Panc1 (cell line): Measurements from ENCODE around the gene ACTG1. TPM values are rescaled to one million over a fixed set of nuclear protein-coding genes. Genes with fewer than 3 reads are reported as not detected.
A peak's percentile ranks its signal among the peaks of the same experiment; 100 is the strongest.

Experiments used
- ATAC-seq: fragments of 200-7000 bp; cut with Tn5 transposase; 2 replicates; pipeline ENCODE4 v1.9.1; 2020; ENCODE audit warnings: mild to moderate bottlenecking, moderate library complexity
- BruUV-seq: library from RNA; stranded (reverse); fragments of 400-500 nt; replicated peaks from 2 replicates; lab custom pipeline; 2021; lab: Mats Ljungman, UMichigan
- CTCF ChIA-PET: fragments of 300-600 bp; sonication (Branson Sonifier 250); formaldehyde crosslinking; loops from one replicate; lab custom pipeline; 2022; ENCODE audit warnings: antibody characterized with exemption; lab: Charles Lee
- POLR2A ChIA-PET: fragments of 300-600 bp; sonication (Branson Sonifier 250); formaldehyde crosslinking; loops from one replicate; lab custom pipeline; 2022; ENCODE audit warnings: antibody characterized with exemption; lab: Charles Lee
- DNase-seq: peaks from one replicate; pipeline ENCODE4 v3.0.0-alpha.2; 2010; ENCODE audit warnings: low read depth, low spot score
- H3K27ac ChIP-seq: 2 replicates; pipeline ENCODE4 v1.5.1; 2011; ENCODE audit warnings: mild to moderate bottlenecking, low read length, inconsistent platforms
- H3K27me3 ChIP-seq: fragments of 200-500 bp; sonication (Bioruptor generic); 2 replicates; pipeline ENCODE4 v1.6.0; 2014; ENCODE audit warnings: low read length, inconsistent platforms; ENCODE audit not compliant: control insufficient read depth, insufficient read depth
- H3K36me3 ChIP-seq: fragments of 200-500 bp; sonication (Bioruptor generic); 2 replicates; pipeline ENCODE4 v1.5.1; 2014; ENCODE audit warnings: inconsistent platforms, mild to moderate bottlenecking, low read length, moderate library complexity; ENCODE audit not compliant: control insufficient read depth, insufficient read depth
- H3K4me1 ChIP-seq: 2 replicates; pipeline ENCODE4 v1.5.1; 2011; ENCODE audit warnings: inconsistent platforms, mild to moderate bottlenecking, low read length, moderate library complexity; ENCODE audit not compliant: control insufficient read depth, insufficient read depth
- H3K4me3 ChIP-seq, 2 experiments: 2 replicates each; pipeline ENCODE4 v1.5.1; 2011 to 2012; ENCODE audit warnings: low read depth in 2 of 2, low read length in 2 of 2, mild to moderate bottlenecking in 2 of 2, inconsistent platforms in 1 of 2, moderate library complexity in 1 of 2
- H3K9me3 ChIP-seq: fragments of 200-500 bp; sonication (Bioruptor generic); 2 replicates; pipeline ENCODE4 v1.5.1; 2014; ENCODE audit warnings: low read depth, mild to moderate bottlenecking, inconsistent platforms, low read length, moderate library complexity; ENCODE audit not compliant: control insufficient read depth, insufficient read depth
- POLR2AphosphoS5 ChIP-seq: IDR thresholded peaks from 2 replicates; pipeline ENCODE4 v1.6.1; 2012; ENCODE audit warnings: mild to moderate bottlenecking, low read depth, low read length, moderate library complexity
- SIN3A ChIP-seq: IDR thresholded peaks from 2 replicates; pipeline ENCODE4 v1.6.1; 2012; ENCODE audit warnings: low read depth, mild to moderate bottlenecking, low read length, moderate library complexity, borderline replicate concordance; ENCODE audit not compliant: insufficient read depth
- TCF7L2 ChIP-seq: IDR thresholded peaks from 2 replicates; pipeline ENCODE4 v1.6.1; 2011; ENCODE audit warnings: mild to moderate bottlenecking, low read depth, low read length, inconsistent platforms
- in situ Hi-C: cut with HindIII; loops from 2 replicates; pipeline ENCODE4 v1.10.0; 2016; ENCODE audit warnings: low sequenced_read_pairs, low pct_unique_long_range_greater_than_20kb
- intact Hi-C: fragments of 100-400 bp; cut with micrococcal nuclease; formaldehyde crosslinking; loops from one replicate; pipeline ENCODE4 v1.10.0; 2022; ENCODE audit not compliant: unreplicated experiment
- total RNA-seq: library from RNA; stranded (reverse); gene quantifications from one replicate; pipeline ENCODE4 v1.2.1, GENCODE V29; 2021; ENCODE audit not compliant: unreplicated experiment
- TF ChIP-seq, protein P1 (sequence below), 2 experiments: IDR thresholded peaks; 2 replicates each; pipeline ENCODE4 v1.6.1; 2011 to 2012; ENCODE audit warnings: low read depth in 2 of 2, control low read depth in 1 of 2, low read length in 1 of 2, mild to moderate bottlenecking in 1 of 2, moderate library complexity in 1 of 2; ENCODE audit not compliant: insufficient read depth in 1 of 2
- TF ChIP-seq, protein P2 (sequence below): fragments of 450-650 bp; IDR thresholded peaks from 2 replicates; pipeline ENCODE4 v1.5.1; 2017; ENCODE audit warnings: mild to moderate bottlenecking

ACTG1 gene
- total RNA-seq, 1 experiment from 2014 or later: 4,502 TPM

DNA sequence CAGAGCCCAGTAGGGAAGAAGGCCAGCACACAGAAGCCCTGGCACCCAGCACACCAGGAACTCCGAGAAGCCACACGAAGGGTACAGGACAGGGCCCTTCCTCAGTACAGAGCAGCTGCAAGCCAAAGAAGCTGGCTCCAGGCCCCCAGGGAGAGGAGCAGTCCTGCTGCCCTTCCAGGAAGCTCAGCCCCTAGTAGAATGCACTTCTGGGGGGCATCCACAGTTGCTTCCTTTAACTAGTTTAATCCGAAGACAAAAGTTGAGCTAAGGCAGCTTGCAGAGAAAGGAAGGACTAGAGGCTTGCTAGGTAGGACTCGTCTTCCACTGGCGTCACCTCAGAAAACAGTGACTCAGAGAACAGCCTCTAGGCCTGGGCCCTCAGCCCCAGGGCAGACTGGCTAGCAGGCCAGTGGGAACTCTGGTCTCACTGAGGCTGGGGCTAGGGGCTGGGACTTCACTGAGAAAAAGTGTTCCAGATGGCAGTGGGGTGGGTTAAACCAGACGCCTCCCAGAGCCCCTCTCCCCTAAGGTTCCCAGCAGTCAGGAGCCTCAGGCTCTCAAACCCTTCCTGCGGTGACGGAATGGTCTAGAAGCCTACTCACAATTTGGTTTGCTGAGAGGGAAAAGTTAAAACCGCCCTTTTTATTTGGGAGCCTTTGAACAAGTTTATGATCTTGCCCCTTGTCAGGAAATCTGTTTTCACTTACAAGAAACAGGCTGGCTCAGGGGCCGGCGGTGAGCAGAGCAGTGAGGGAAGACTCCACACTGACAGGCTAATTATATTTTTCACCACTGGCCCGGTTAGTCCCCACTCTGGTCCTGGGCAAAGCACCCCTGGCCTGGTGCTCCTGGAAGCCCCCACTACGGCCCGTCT is 41.4 kb downstream of the ACTG1 start:
- peaks cover 17% of the 10 kb centered on the region for H3K4me1 ChIP-seq
- H3K9me3 ChIP-seq: no peaks in the 10 kb centered on the region
- no TSS peak for BruUV-seq
- TF ChIP-seq, protein P1, sequence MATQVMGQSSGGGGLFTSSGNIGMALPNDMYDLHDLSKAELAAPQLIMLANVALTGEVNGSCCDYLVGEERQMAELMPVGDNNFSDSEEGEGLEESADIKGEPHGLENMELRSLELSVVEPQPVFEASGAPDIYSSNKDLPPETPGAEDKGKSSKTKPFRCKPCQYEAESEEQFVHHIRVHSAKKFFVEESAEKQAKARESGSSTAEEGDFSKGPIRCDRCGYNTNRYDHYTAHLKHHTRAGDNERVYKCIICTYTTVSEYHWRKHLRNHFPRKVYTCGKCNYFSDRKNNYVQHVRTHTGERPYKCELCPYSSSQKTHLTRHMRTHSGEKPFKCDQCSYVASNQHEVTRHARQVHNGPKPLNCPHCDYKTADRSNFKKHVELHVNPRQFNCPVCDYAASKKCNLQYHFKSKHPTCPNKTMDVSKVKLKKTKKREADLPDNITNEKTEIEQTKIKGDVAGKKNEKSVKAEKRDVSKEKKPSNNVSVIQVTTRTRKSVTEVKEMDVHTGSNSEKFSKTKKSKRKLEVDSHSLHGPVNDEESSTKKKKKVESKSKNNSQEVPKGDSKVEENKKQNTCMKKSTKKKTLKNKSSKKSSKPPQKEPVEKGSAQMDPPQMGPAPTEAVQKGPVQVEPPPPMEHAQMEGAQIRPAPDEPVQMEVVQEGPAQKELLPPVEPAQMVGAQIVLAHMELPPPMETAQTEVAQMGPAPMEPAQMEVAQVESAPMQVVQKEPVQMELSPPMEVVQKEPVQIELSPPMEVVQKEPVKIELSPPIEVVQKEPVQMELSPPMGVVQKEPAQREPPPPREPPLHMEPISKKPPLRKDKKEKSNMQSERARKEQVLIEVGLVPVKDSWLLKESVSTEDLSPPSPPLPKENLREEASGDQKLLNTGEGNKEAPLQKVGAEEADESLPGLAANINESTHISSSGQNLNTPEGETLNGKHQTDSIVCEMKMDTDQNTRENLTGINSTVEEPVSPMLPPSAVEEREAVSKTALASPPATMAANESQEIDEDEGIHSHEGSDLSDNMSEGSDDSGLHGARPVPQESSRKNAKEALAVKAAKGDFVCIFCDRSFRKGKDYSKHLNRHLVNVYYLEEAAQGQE (IDR thresholded peaks at IDR 0.05; ENCODE audit: insufficient read depth in 1 of 2, low read depth in 2 of 2, low read length in 1 of 2): no peak
- POLR2A ChIA-PET: no interaction called here
- in situ Hi-C loops (no loop called here), intact Hi-C loops (no loop called here)
- no peak for DNase-seq
- no peak overlapping the region for H3K4me3 ChIP-seq
- H3K27ac ChIP-seq: peak overlapping the region; percentile 48
- H3K27me3 ChIP-seq: no peaks in the 10 kb centered on the region
- CTCF ChIA-PET: interaction anchor here (0.6 kb wide), 1 partner anchor 14 kb away, joined by 3 read pairs; no protein-coding TSS in a partner anchor
- H3K36me3 ChIP-seq: no peaks in the 10 kb centered on the region
- ATAC-seq: no peak

DNA sequence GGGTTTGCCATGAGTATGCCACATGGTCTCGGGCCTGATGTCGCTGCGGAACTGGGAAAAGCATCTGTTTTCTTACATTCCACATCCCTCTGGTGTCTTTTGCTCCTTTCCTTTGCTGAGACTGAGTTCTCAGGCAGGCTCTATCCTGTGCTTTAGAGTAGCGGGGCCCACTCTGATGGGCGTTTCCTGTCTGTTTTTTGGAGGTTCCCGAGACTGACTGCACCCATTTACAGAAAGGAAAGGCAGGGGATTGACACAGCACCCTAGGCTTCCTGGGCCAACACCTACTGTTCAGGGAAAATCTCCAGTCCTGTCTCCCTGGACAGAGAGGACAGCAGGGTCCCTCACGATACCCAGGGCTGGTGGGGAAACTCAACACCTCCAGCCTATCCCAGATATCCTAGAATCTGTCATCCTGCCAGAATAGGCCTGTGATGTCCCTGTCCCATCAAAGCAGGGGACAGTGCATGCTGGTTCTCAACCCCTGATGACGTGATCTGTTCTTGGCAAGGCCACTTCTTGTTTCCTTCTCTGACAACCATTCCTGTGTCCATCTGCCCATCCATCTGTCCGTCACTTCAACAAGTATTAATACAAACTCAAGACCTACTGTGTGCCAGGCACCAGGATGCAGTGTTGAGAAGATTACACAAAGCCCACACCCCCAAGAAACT is 42.2 kb downstream of the ACTG1 start:
- DNase-seq: no peak
- in situ Hi-C loops (no loop called here), intact Hi-C loops (no loop called here)
- H3K27me3 ChIP-seq: no peaks in the 10 kb centered on the region
- ChIA-PET POLR2A (no interaction called here), CTCF (no interaction called here)
- H3K9me3 ChIP-seq: no peaks in the 10 kb centered on the region
- no peaks in the 10 kb centered on the region for H3K36me3 ChIP-seq
- H3K4me1 ChIP-seq: peaks cover 18% of the 10 kb centered on the region
- H3K27ac ChIP-seq: peak overlapping the region; percentile 44
- TF ChIP-seq, protein P1 (IDR thresholded peaks at IDR 0.05; ENCODE audit: insufficient read depth in 1 of 2, low read depth in 2 of 2, low read length in 1 of 2): no peak
- TF ChIP-seq, protein P2, sequence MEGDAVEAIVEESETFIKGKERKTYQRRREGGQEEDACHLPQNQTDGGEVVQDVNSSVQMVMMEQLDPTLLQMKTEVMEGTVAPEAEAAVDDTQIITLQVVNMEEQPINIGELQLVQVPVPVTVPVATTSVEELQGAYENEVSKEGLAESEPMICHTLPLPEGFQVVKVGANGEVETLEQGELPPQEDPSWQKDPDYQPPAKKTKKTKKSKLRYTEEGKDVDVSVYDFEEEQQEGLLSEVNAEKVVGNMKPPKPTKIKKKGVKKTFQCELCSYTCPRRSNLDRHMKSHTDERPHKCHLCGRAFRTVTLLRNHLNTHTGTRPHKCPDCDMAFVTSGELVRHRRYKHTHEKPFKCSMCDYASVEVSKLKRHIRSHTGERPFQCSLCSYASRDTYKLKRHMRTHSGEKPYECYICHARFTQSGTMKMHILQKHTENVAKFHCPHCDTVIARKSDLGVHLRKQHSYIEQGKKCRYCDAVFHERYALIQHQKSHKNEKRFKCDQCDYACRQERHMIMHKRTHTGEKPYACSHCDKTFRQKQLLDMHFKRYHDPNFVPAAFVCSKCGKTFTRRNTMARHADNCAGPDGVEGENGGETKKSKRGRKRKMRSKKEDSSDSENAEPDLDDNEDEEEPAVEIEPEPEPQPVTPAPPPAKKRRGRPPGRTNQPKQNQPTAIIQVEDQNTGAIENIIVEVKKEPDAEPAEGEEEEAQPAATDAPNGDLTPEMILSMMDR: no peak
- TF ChIP-seq SIN3A (no peak), TCF7L2 (no peak), POLR2AphosphoS5 (no peak)
- no TSS peak for BruUV-seq
- no peak overlapping the region for H3K4me3 ChIP-seq
- no peak for ATAC-seq
